Large intestine (tissue), 3 donors: ENCODE results near the gene BLM. TPM values are rescaled to one million over a fixed set of nuclear protein-coding genes. Genes with fewer than 3 reads are reported as not detected.

Experiments used
- DNase-seq, 2 donors: peaks; one replicate each; pipeline versions ENCODE4 v3.0.0 to v3.0.0-alpha.2; 2013
- H3K27ac ChIP-seq: one replicate; pipeline ENCODE4 v1.5.1; 2013; ENCODE audit warnings: low read length
- H3K27me3 ChIP-seq: 2 replicates; pipeline ENCODE4 v1.6.1; 2013; ENCODE audit warnings: low read length; ENCODE audit not compliant: control insufficient read depth, insufficient read depth
- H3K36me3 ChIP-seq: 2 replicates; pipeline ENCODE4 v1.6.1; 2013; ENCODE audit warnings: low read length; ENCODE audit not compliant: control insufficient read depth, insufficient read depth
- H3K4me1 ChIP-seq: one replicate; pipeline ENCODE4 v1.6.1; 2013; ENCODE audit warnings: low read length; ENCODE audit not compliant: control insufficient read depth, insufficient read depth
- H3K4me3 ChIP-seq: one replicate; pipeline ENCODE4 v1.5.1; 2013; ENCODE audit warnings: low read length
- H3K9me3 ChIP-seq: one replicate; pipeline ENCODE4 v1.6.1; 2013; ENCODE audit warnings: mild to moderate bottlenecking, low read depth, low read length, moderate library complexity; ENCODE audit not compliant: control insufficient read depth
- WGBS: methylation state at CpG from one replicate; pipeline ENCODE4 v1.1.5; 2013; ENCODE audit warnings: low lambda C conversion rate; ENCODE audit not compliant: insufficient coverage; 5-methylcytosine and 5-hydroxymethylcytosine counted together
- polyA plus RNA-seq: library from polyadenylated mRNA; unstranded; fragments of 120-200 nt; gene quantifications from one replicate; pipeline ENCODE4 v1.2.1, GENCODE V29; 2013

BLM gene
- polyA plus RNA-seq, 1 donor, result 4.2 TPM

DNA sequence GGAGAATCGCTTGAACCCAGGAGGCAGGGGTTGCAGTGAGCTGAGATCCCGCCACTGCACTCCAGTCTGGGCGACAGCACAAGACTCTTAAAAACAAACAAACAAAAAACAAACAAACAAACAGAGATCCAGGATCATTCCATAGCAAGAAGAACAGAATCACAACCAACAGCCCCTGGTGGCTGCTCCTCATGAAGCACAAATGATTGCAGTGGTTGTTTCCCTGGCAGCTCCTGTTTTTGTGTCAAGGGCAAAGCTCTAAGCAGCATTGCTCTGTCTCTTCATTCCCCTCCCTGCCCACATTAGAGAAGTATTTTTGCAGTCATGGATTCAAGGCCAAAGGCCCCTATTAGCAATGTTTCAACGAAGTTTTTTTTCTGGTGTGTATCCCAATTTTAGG is 25.8 kb upstream of the BLM start:
- Histone ChIP-seq H3K9me3 (no peaks in the 10 kb centered on the region), H3K27ac (no peak overlapping the region), H3K36me3 (no peaks in the 10 kb centered on the region), H3K4me1 (no peaks in the 10 kb centered on the region), H3K27me3 (no peaks in the 10 kb centered on the region), H3K4me3 (no peak overlapping the region)
- 100% methylated on average over 1 of the region's 4 CpGs for WGBS
- DNase-seq, result no peak

DNA sequence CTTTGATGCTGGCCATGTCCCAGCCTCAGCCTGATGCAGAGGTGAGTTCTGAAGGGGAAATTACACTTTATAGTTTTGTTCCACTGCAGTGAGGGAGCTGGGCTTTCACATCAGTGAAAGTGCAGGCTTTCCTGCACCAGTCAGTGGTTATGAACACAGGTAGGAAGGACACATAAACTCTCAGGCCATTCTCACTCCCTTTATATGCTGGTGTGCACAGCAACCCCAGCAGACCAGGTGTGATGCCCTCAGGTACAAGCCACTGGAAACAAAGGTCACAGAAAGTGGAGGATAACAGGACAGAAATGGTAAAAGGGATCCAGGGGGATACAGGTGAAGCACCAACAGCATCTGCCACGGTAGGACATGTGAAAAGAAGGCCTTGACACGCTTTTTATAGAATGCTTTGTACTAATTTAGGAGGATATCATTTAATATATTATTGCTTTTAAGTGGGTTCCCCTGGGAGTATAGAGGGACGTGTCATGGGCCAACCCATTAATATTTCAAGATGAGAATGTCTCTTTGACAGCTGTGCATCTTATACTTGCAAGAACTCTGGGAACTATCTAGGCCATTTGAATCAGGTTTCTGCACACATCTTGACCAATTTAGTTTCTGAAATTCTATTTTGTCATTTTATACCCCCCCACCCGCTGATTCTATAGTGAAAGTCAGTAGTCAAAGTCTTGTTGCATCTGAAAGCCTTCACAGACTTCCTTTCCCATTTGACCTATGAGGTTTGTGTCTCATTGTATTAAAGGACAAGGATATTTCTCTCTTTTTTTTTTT is 25.0 kb upstream of the BLM start:
- Histone ChIP-seq H3K4me1 (no peaks in the 10 kb centered on the region), H3K36me3 (no peaks in the 10 kb centered on the region), H3K9me3 (no peaks in the 10 kb centered on the region), H3K27ac (no peak overlapping the region), H3K4me3 (no peak overlapping the region), H3K27me3 (no peaks in the 10 kb centered on the region)
- no CpG with 5 or more reads among the region's 4 CpGs for WGBS
- no peak for DNase-seq

DNA sequence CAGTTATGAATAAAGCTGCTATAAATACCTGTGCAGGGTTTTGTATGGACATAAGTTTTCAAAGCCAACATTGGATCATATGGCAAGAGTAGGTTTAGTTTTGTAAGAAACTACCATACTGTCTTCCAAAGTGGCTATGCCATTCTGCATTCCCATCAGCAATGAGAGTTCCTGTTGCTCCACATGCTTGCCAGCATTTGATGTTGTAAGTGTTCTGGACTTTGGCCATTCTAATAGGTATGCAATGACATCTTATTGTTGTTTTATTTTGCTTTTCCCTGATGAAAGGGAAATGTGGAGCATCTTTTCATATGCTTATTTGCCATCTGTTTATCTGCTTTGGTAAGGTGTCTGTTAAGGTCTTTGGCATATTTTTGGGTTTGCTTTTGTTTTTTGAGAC is 22.2 kb upstream of the BLM start:
- Histone ChIP-seq H3K27ac (no peak overlapping the region), H3K4me1 (no peaks in the 10 kb centered on the region), H3K4me3 (no peak overlapping the region), H3K36me3 (no peaks in the 10 kb centered on the region), H3K27me3 (no peaks in the 10 kb centered on the region), H3K9me3 (no peaks in the 10 kb centered on the region)
- DNase-seq, result no peak

DNA sequence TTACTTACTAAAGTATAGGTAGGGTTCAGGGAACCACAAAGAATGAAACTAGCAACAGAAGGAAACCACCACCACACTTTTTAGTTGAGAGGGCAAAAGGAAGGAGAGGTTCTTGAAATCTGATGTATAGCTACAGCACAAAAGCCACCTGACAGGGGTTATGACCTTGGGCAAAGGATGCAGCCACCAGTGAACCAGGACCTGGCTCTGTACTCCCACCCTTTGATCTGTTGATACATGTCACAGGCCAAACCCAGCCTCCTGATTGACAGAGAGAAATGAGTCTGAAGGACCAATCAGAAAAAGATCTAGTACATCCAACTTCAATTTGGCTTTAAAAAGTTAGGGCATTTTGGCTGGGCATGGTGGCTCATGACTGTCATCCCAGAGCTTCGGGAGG is 20.0 kb upstream of the BLM start:
- WGBS, result no CpG with 5 or more reads among the region's 1 CpG
- no peaks in the 10 kb centered on the region for H3K9me3 ChIP-seq
- H3K36me3 ChIP-seq, result no peaks in the 10 kb centered on the region

DNA sequence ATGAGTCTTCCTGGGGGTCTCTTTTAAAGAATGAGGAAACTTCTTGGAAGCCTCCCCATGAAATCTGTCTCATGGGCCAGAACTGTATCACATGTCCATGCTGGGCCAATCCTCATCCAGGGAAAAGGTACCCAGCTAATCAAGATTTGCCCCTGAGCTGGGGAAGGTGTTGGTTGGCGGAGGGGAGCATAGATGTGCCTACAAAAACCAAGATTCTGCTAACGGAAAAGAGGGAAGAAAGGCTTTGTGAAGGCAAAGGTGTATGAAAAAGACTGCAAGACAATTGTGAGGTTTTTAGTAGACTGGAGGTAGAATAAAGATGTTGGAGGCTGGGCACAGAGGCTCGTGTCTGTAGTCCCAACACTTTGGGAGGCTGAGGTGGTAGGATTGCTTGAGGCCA is 18.5 kb upstream of the BLM start:
- no peaks in the 10 kb centered on the region for H3K4me1 ChIP-seq
- no peak for DNase-seq
- H3K36me3 ChIP-seq, result no peaks in the 10 kb centered on the region
- H3K27me3 ChIP-seq, result no peaks in the 10 kb centered on the region
- H3K27ac ChIP-seq, result no peak overlapping the region
- H3K4me3 ChIP-seq, result no peak overlapping the region
- WGBS, result 90% methylated on average over 3 of the region's 3 CpGs
- H3K9me3 ChIP-seq, result peaks cover 1% of the 10 kb centered on the region

More for the DNA sequence above, 20.0 kb upstream of the BLM start:
- no peaks in the 10 kb centered on the region for H3K4me1 ChIP-seq
- no peak for DNase-seq
- no peak overlapping the region for H3K4me3 ChIP-seq
- H3K27ac ChIP-seq, result no peak overlapping the region
- no peaks in the 10 kb centered on the region for H3K27me3 ChIP-seq

DNA sequence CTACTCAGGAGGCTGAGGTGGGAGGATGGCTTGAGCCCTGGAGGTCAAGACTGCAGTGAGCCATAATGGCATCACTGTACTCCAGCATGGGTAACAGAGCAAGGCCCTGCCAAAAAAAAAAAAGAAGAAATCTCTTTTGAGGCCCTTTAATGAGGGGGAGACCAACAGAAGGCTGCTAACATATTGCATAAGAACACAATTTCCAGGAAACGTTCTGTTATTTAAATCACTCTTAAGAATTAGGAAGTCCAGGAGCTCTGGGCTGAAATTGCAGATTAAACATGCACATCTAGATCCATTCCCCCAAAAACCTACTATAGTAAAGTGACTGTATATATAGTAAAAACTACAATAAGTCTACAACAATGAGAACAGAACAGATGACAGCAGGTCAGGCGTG is 16.1 kb upstream of the BLM start:
- Histone ChIP-seq H3K27ac (no peak overlapping the region), H3K9me3 (peaks cover 8% of the 10 kb centered on the region), H3K4me1 (no peaks in the 10 kb centered on the region), H3K36me3 (no peaks in the 10 kb centered on the region), H3K4me3 (no peak overlapping the region), H3K27me3 (no peaks in the 10 kb centered on the region)
- no CpG with 5 or more reads among the region's 2 CpGs for WGBS
- DNase-seq, result no peak

DNA sequence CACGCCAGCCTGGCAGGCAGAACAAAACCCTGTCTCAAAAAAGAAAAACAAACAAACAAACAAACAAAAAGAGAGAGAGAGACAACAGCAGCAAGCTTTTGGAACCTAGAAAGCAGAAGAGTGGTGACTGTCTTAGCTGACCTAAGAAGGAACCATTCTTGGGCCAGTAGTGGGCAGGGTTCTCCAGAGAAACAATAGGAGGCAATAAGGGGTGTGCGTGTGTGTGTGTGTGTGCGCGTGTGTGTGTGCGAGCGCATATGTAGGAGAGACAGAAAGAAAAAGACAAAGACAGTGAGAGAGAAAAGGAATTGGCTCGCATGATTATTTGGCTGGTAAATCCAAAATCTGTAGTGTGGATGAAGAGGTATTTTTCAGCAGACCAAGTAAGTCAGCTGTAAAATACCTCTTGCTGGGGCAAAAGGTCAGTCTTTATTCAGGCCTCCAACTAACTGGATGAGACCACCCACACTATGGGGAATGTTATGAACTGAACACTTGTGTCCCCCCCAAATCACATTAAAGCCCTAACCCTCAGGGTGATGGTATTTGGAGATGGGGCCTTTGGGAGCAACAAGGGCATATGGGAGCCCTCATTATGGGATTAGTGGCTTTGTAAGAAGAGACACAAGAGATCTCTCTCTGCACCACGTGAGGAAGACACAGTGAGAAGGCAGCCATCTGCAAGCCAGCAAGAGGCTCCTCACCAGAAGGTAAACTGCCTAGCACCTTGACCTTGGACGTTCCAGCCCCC is 15.1 kb upstream of the BLM start:
- Histone ChIP-seq H3K9me3 (peaks cover 8% of the 10 kb centered on the region), H3K27me3 (no peaks in the 10 kb centered on the region), H3K4me3 (no peak overlapping the region), H3K4me1 (no peaks in the 10 kb centered on the region), H3K36me3 (no peaks in the 10 kb centered on the region), H3K27ac (no peak overlapping the region)
- DNase-seq, result no peak
- WGBS, result 93% methylated on average over 4 of the region's 9 CpGs

DNA sequence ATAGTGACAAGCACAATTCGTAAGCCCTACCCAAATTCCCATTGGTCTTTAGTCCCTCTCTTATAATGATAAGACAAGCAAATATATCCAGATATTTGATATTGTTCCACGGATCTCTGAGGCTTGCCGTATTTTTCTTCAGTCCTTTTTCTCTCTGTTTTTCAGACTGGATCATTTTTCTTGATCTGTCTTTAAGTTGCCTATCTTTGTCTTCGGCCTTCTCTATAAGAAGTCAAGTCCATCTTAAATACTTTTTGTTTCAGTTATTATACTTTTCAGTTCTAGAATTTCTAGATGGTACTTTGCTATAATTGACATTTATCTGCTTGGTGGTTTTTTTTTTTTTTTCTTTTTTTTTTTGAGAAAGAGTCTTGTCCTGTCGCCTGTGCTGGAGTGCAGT is 13.7 kb upstream of the BLM start:
- WGBS, result 90% methylated on average over 2 of the region's 5 CpGs
- Histone ChIP-seq H3K27ac (no peak overlapping the region), H3K36me3 (no peaks in the 10 kb centered on the region), H3K4me1 (no peaks in the 10 kb centered on the region), H3K4me3 (no peak overlapping the region), H3K9me3 (peaks cover 8% of the 10 kb centered on the region), H3K27me3 (no peaks in the 10 kb centered on the region)
- no peak for DNase-seq

DNA sequence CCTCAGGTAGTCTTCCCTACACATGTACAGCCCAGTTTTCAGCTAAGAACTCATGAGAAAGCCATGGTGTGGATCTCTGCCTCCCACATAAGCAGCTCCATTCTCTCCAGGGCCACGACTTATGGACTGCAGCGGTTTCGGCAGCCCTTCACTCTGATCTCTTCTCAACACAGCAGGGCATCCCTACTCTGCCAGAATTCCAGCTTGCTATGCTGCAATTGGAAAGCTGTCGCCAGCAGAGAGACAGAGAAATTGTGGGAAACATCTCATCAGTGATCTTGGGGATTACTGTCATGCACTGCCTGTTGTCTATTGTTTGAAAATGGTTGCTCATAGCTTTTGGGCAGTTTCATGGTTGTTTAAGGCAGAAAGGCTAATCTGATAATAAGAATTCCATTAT is 11.9 kb upstream of the BLM start:
- no peak overlapping the region for H3K4me3 ChIP-seq
- H3K27ac ChIP-seq, result no peak overlapping the region
- DNase-seq, result no peak
- no peaks in the 10 kb centered on the region for H3K4me1 ChIP-seq
- no CpG with 5 or more reads among the region's 4 CpGs for WGBS
- peaks cover 8% of the 10 kb centered on the region for H3K9me3 ChIP-seq
- H3K27me3 ChIP-seq, result no peaks in the 10 kb centered on the region
- no peaks in the 10 kb centered on the region for H3K36me3 ChIP-seq

DNA sequence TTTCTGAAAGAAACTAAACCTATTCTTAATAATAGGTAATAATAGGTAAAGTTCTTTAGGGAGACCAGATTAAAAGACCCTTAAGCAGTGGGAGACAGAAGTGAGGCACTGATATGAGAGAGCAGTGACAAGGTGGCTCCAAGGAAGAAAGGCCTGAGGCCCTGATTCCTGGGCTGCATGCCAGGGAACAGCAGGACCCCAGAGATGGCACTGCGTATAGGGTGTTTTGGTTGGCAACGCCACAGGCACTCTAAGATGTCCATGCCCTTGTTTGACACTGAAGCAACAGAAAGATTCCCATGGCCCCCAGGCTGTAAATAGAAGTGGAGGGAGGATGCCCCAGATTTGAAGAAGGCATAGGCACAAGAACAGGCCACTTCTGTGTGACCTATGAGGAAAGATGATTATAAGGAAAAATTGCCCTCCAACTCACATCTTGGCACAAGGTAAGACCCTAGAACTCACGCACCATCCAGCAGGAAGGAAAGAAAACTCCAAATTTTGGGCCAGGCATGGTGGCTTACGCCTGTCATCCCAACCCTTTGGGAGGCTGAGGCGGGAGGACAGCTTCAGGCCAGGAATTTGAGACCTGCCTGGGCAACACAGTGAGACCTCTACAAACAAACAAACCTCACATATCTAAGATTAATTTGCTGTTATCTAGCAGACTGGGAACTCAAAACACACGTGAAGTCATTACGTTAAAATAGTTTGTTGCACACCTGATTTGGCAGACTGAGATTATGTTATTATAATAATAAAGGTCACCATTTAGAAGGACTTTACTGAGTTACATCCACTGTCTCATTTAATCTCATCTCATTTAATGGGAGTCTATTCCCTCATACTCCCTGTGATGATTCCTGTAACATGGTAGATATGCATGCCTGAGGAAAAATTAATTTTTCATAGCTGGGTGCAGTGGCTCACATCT is 10.5 kb upstream of the BLM start:
- no CpG with 5 or more reads among the region's 7 CpGs for WGBS
- Histone ChIP-seq H3K4me1 (no peaks in the 10 kb centered on the region), H3K9me3 (peaks cover 8% of the 10 kb centered on the region), H3K27ac (no peak overlapping the region), H3K27me3 (no peaks in the 10 kb centered on the region), H3K36me3 (no peaks in the 10 kb centered on the region), H3K4me3 (no peak overlapping the region)
- DNase-seq, result no peak
